ENCODE measurements around the gene KL.

Gene KL

DNA sequence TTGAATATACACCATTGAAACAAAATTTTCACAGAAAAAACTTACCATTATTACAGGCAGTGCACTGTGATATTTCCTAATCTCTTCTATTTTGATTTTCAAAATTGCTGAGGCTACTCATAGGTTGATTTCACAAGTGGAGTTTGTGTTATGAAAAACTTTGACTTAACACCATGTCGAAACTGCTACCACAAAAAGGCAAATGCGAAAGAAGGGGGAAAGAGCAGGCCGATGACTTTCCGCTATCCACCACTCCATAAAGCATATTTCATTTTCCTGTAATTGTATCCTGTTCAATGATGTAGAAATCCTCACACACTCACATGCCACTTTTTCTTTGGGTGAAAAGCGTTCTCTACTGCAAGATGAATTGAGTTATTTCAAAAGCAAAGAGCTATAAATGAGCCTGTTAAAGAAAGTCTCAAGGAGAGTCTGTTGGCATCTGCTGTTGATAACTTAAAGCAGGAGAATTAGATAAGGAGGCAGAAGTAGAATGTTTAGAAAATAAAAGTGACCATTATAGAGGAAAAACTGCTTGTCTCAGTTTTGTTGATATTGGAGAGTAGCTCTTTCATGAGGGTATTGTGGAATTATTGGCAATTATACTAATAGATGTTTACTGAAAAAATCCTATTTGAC lies 18.8 kb downstream of the KL start:
- Histone ChIP-seq H3K36me3 (ENCODE audit: insufficient read depth, low read length) (no peaks in the 10 kb centered on the region), H3K9me3 (ENCODE audit: control insufficient read depth, insufficient read depth, low read length) (no peaks in the 10 kb centered on the region), H3K4me1 (ENCODE audit: insufficient read depth, low read length) (0 out of 2 replicates have a peak, but pooled peaks cover 3% of the 10 kb centered on the region)

DNA sequence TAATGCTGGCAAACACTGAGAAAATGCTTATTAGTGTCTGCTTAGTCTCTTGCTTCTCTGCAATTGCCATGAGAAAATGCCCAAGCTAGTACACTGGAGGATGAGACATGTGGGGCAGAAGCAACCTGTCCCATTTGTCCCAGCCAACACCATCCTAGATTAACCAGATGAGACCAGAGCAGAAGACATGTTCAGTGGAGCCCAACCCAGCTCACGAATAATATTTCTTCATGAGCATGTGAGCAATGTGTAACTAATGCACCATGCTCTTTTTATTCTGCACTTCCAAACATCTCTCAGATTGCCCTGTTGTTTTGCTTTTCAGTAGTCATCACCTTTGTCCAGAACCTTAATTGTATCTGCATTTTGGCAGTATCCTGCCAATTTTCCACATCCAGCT lies 21.4 kb downstream of the KL start:
- Histone ChIP-seq H3K9me3 (ENCODE audit: control insufficient read depth, insufficient read depth, low read length) (no peaks in the 10 kb centered on the region), H3K36me3 (ENCODE audit: insufficient read depth, low read length) (no peaks in the 10 kb centered on the region), H3K4me1 (ENCODE audit: insufficient read depth, low read length) (0 out of 2 replicates have a peak, but pooled peaks cover 3% of the 10 kb centered on the region), H3K9ac (ENCODE audit: low read depth, low read length) (no peak overlapping the region)

More for the DNA sequence above, 18.8 kb downstream of the KL start:
- no peak overlapping the region for H3K9ac ChIP-seq (ENCODE audit: low read depth, low read length)

DNA sequence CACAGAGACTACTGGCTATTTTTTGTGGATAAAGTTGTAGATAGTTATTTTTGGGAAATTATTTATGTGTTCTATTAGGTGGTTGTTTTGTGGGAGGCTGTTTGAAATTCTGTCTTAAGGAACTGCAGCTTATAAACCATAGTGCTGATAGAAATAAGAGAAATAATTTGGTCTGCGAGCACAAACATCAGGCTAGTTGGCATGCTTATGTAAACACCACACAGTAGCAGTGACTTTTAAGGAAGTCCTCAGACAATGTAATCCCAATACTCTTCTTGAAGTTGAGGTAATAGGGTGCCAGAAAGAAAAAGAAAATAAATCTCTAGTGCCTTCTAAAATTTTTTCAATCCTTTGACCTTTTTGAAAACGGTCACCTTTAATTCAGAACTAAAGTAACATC lies 23.9 kb downstream of the KL start:
- no peaks in the 10 kb centered on the region for H3K9me3 ChIP-seq (ENCODE audit: control insufficient read depth, insufficient read depth, low read length)
- no peak overlapping the region for H3K9ac ChIP-seq (ENCODE audit: low read depth, low read length)
- no peaks in the 10 kb centered on the region for H3K36me3 ChIP-seq (ENCODE audit: insufficient read depth, low read length)
- H3K4me1 ChIP-seq (ENCODE audit: insufficient read depth, low read length) = 0 out of 2 replicates have a peak, but pooled peaks cover 3% of the 10 kb centered on the region

DNA sequence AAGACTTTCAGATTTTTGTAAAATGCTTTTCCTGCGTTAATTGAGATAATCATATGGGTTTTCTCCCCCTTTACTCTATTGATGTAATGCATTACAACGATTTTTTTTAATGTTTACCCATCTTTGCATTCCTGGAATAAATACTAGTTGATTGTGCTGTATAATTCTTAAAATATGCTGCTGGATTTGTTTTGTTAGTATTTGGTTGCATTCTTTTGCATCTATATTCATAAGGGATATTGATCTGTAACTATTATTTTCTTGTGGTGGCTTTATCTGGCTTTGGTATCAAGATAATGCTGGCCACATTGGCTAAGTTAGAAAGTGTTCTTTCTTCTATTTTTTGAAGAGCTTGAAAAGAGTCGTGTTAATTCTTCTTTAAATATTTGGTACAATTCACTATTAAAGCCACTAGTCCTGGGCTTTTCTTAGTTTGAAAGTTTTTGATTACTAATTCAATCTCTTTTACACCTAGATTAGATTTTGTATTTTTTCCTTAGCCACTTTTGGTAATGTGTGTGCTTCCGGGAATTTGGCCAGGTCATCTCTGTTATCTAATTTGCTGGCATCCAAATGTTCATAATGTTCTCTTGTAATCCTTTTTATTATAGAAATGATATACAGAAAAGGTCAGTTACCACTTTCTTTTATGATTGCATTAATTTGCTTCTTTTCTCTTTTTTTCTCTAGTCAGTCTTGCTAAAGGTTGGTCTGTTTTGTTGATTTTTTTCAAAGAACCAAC lies 29.8 kb downstream of the KL start:
- no peaks in the 10 kb centered on the region for H3K4me1 ChIP-seq (ENCODE audit: insufficient read depth, low read length)
- H3K9me3 ChIP-seq (ENCODE audit: control insufficient read depth, insufficient read depth, low read length) = no peaks in the 10 kb centered on the region
- H3K36me3 ChIP-seq (ENCODE audit: insufficient read depth, low read length) = no peaks in the 10 kb centered on the region
- no peak overlapping the region for H3K9ac ChIP-seq (ENCODE audit: low read depth, low read length)

- Histone ChIP-seq H3K9me3 (ENCODE audit: control insufficient read depth, insufficient read depth, low read length) (no peaks in the 10 kb centered on the region), H3K36me3 (ENCODE audit: insufficient read depth, low read length) (no peaks in the 10 kb centered on the region), H3K4me1 (ENCODE audit: insufficient read depth, low read length) (no peaks in the 10 kb centered on the region), H3K9ac (ENCODE audit: low read depth, low read length) (no peak overlapping the region)
These were observed 33.9 kb downstream of the KL start for GRCh38 chr13:33050161-33050560.

DNA sequence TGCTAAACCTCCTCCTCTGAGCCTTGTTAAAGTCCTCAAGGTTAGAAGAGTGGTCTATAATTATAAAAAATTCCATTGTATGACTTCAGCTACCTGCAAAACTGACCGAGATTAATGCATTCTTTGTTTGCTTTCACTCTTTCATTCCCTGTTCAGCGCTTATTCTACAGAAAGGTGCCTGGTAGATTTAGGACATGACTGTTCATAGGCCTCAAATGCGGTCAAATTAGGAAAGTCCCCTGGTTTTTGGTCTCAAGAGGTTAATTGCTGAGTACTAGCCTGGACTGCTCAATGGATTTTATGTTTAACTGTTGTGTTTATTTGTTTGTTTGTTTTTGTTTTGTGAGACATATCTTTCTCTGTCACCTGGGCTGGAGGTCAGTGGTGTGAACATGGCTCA lies 35.4 kb downstream of the KL start:
- Histone ChIP-seq H3K9me3 (ENCODE audit: control insufficient read depth, insufficient read depth, low read length) (no peaks in the 10 kb centered on the region), H3K4me1 (ENCODE audit: insufficient read depth, low read length) (no peaks in the 10 kb centered on the region), H3K36me3 (ENCODE audit: insufficient read depth, low read length) (no peaks in the 10 kb centered on the region), H3K9ac (ENCODE audit: low read depth, low read length) (no peak overlapping the region)

- Histone ChIP-seq H3K9ac (ENCODE audit: low read depth, low read length) (no peak overlapping the region), H3K9me3 (ENCODE audit: control insufficient read depth, insufficient read depth, low read length) (no peaks in the 10 kb centered on the region), H3K4me1 (ENCODE audit: insufficient read depth, low read length) (no peaks in the 10 kb centered on the region), H3K36me3 (ENCODE audit: insufficient read depth, low read length) (no peaks in the 10 kb centered on the region)
These were observed 36.5 kb downstream of the KL start for GRCh38 chr13:33052506-33053280.

GRCh38 chr13:33053397-33054066 lies 37.3 kb downstream of the KL start:
- Histone ChIP-seq H3K4me1 (ENCODE audit: insufficient read depth, low read length) (no peaks in the 10 kb centered on the region), H3K9me3 (ENCODE audit: control insufficient read depth, insufficient read depth, low read length) (no peaks in the 10 kb centered on the region), H3K9ac (ENCODE audit: low read depth, low read length) (no peak overlapping the region), H3K36me3 (ENCODE audit: insufficient read depth, low read length) (no peaks in the 10 kb centered on the region)

GRCh38 chr13:33057019-33057780 lies 41.0 kb downstream of the KL start:
- Histone ChIP-seq H3K36me3 (ENCODE audit: insufficient read depth, low read length) (no peaks in the 10 kb centered on the region), H3K4me1 (ENCODE audit: insufficient read depth, low read length) (no peaks in the 10 kb centered on the region), H3K9me3 (ENCODE audit: control insufficient read depth, insufficient read depth, low read length) (no peaks in the 10 kb centered on the region), H3K9ac (ENCODE audit: low read depth, low read length) (no peak overlapping the region)

GRCh38 chr13:33058776-33059327 lies 42.6 kb downstream of the KL start:
- no peaks in the 10 kb centered on the region for H3K4me1 ChIP-seq (ENCODE audit: insufficient read depth, low read length)
- H3K9ac ChIP-seq (ENCODE audit: low read depth, low read length) = no peak overlapping the region
- no peaks in the 10 kb centered on the region for H3K9me3 ChIP-seq (ENCODE audit: control insufficient read depth, insufficient read depth, low read length)

GRCh38 chr13:33060815-33061214 lies 44.6 kb downstream of the KL start:
- Histone ChIP-seq H3K9ac (ENCODE audit: low read depth, low read length) (no peak overlapping the region), H3K4me1 (ENCODE audit: insufficient read depth, low read length) (no peaks in the 10 kb centered on the region), H3K9me3 (ENCODE audit: control insufficient read depth, insufficient read depth, low read length) (no peaks in the 10 kb centered on the region), H3K36me3 (ENCODE audit: insufficient read depth, low read length) (no peaks in the 10 kb centered on the region)

More at GRCh38 chr13:33058776-33059327, 42.6 kb downstream of the KL start:
- no peaks in the 10 kb centered on the region for H3K36me3 ChIP-seq (ENCODE audit: insufficient read depth, low read length)

DNA sequence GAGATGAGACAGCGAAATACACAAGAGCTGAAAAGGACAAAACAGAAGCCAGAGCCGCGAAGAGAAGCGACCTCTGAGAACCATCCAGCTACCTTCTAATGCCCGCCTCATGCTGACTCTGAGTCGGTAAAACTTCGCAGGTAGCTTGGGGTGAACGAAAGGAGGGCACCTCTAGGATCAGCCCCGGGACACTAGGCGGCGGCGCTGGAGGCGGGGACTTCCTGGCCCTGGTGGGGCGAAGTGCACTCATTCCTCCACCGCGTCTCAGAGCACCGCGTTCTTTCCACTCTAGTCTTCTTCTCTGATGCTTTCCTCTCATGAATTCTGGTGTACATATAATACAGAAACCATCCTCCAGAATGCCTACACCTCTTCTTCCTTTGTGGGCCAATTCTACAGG lies 50.1 kb downstream of the KL start:
- 0 out of 2 replicates have a peak, but pooled peaks cover 2% of the 10 kb centered on the region for H3K4me1 ChIP-seq (ENCODE audit: insufficient read depth, low read length)
- no peak overlapping the region for H3K9ac ChIP-seq (ENCODE audit: low read depth, low read length)
- no peaks in the 10 kb centered on the region for H3K36me3 ChIP-seq (ENCODE audit: insufficient read depth, low read length)
- H3K9me3 ChIP-seq (ENCODE audit: control insufficient read depth, insufficient read depth, low read length) = no peaks in the 10 kb centered on the region

DNA sequence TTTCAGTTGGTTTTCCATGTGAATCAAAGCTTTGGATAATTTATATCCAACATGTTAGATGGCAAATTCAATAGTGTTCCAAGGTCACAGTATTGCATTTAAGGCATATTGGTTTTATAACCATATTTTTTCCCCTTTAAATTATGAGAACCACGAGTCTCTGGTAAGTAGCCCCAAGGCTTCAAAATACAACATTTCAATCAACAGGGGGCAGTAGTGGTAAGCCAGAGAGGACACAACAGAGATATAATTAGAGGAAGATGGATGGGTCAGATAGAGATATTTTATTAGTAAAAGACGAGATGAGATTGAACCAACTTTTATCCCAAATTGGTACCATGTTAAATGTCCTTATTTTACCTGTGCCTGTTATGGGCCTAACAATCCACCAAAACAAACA lies 53.1 kb downstream of the KL start:
- H3K4me1 ChIP-seq (ENCODE audit: insufficient read depth, low read length) = peaks cover 10% of the 10 kb centered on the region; the same call in 1 of the 2 replicates
- no peaks in the 10 kb centered on the region for H3K9me3 ChIP-seq (ENCODE audit: control insufficient read depth, insufficient read depth, low read length)
- H3K36me3 ChIP-seq (ENCODE audit: insufficient read depth, low read length) = no peaks in the 10 kb centered on the region
- no peak overlapping the region for H3K9ac ChIP-seq (ENCODE audit: low read depth, low read length)
